KMS-11 (cell line): ENCODE measurements around the gene FREM1.

ENCODE experiments used
- H2AFZ ChIP-seq: fragments of 200-600 bp; sonication (generic); 2 replicates; pipeline ENCODE4 v1.6.1; 2016; ENCODE audit warnings: antibody characterized with exemption, mixed run types, low read depth
- H3K27ac ChIP-seq: fragments of 200-600 bp; sonication (generic); 2 replicates; pipeline ENCODE4 v1.6.1; 2016; ENCODE audit warnings: mild to moderate bottlenecking, mixed run types
- H3K27me3 ChIP-seq: fragments of 200-600 bp; sonication (generic); 2 replicates; pipeline ENCODE4 v1.6.1; 2017; ENCODE audit warnings: mild to moderate bottlenecking, low read depth, mixed run types, moderate library complexity; ENCODE audit not compliant: insufficient read depth
- H3K36me3 ChIP-seq: fragments of 200-600 bp; sonication (generic); 2 replicates; pipeline ENCODE4 v1.6.1; 2017; ENCODE audit warnings: mild to moderate bottlenecking, mixed run types; ENCODE audit not compliant: insufficient read depth
- H3K4me1 ChIP-seq: fragments of 200-600 bp; sonication (generic); 2 replicates; pipeline ENCODE4 v1.6.1; 2016; ENCODE audit warnings: mild to moderate bottlenecking, low read depth, mixed run types; ENCODE audit not compliant: poor library complexity, severe bottlenecking
- H3K4me2 ChIP-seq: fragments of 200-600 bp; sonication (generic); 2 replicates; pipeline ENCODE4 v1.7.0; 2016; ENCODE audit warnings: mild to moderate bottlenecking, mixed run types
- H3K4me3 ChIP-seq: fragments of 200-600 bp; sonication (generic); IDR thresholded peaks from 2 replicates; pipeline ENCODE4 v1.6.1; 2017; ENCODE audit warnings: low read depth, low read length, mixed read lengths; ENCODE audit not compliant: insufficient read depth
- H3K79me2 ChIP-seq: fragments of 200-600 bp; sonication (generic); 2 replicates; pipeline ENCODE4 v1.6.1; 2016; ENCODE audit warnings: low read depth, mixed run types; ENCODE audit not compliant: insufficient read depth
- H3K9ac ChIP-seq: fragments of 200-600 bp; sonication (generic); 2 replicates; pipeline ENCODE4 v1.6.1; 2016; ENCODE audit warnings: mild to moderate bottlenecking, mixed run types
- H4K20me1 ChIP-seq: fragments of 200-600 bp; sonication (generic); 2 replicates; pipeline ENCODE4 v1.6.1; 2016; ENCODE audit warnings: mild to moderate bottlenecking, mixed run types; ENCODE audit not compliant: insufficient read depth
- TF ChIP-seq, protein P1 (sequence below): fragments of 200-600 bp; sonication (generic); conservative IDR thresholded peaks from 2 replicates; pipeline ENCODE4 v1.6.1; 2017; ENCODE audit warnings: low read depth, mild to moderate bottlenecking, antibody characterized with exemption, low read length, moderate library complexity, mixed read lengths

Gene FREM1

GRCh38 chr9:14719231-14719923 is 190.9 kb downstream of the FREM1 start:
- Histone ChIP-seq H3K27me3 (no peaks in the 10 kb centered on the region), H3K4me2 (no peak overlapping the region), H2AFZ (no peak overlapping the region), H3K9ac (no peak overlapping the region), H3K4me1 (no peaks in the 10 kb centered on the region), H3K79me2 (no peaks in the 10 kb centered on the region), H3K27ac (no peak overlapping the region), H4K20me1 (no peaks in the 10 kb centered on the region), H3K36me3 (no peaks in the 10 kb centered on the region), H3K4me3 (no peak overlapping the region)
- TF ChIP-seq, protein P1, sequence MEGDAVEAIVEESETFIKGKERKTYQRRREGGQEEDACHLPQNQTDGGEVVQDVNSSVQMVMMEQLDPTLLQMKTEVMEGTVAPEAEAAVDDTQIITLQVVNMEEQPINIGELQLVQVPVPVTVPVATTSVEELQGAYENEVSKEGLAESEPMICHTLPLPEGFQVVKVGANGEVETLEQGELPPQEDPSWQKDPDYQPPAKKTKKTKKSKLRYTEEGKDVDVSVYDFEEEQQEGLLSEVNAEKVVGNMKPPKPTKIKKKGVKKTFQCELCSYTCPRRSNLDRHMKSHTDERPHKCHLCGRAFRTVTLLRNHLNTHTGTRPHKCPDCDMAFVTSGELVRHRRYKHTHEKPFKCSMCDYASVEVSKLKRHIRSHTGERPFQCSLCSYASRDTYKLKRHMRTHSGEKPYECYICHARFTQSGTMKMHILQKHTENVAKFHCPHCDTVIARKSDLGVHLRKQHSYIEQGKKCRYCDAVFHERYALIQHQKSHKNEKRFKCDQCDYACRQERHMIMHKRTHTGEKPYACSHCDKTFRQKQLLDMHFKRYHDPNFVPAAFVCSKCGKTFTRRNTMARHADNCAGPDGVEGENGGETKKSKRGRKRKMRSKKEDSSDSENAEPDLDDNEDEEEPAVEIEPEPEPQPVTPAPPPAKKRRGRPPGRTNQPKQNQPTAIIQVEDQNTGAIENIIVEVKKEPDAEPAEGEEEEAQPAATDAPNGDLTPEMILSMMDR: no peak

DNA sequence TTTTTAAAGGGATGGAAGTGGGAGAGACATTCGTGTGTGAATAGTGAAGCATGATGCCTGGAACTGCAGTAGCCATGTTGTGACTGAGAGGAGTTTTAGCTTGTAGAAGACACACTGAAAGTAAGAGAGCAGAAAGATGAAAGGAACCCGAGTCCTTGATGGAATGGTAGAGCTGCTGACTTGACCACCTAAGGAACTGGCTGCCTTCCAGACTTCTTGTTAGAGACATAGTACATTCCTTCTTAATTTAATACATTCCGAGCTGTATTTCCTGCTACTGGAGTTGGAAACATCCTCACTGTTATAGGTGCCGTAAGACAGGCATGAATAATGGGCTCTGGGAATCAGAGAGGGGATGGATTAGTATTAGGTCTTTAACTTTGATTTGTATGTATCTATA is 195.1 kb downstream of the FREM1 start:
- Histone ChIP-seq H3K4me2 (no peak overlapping the region), H3K79me2 (no peaks in the 10 kb centered on the region), H3K27me3 (no peaks in the 10 kb centered on the region), H4K20me1 (no peaks in the 10 kb centered on the region), H3K27ac (no peak overlapping the region), H3K4me3 (no peak overlapping the region), H3K36me3 (no peaks in the 10 kb centered on the region), H2AFZ (no peak overlapping the region), H3K4me1 (no peaks in the 10 kb centered on the region), H3K9ac (no peak overlapping the region)
- TF ChIP-seq, protein P1: no peak

DNA sequence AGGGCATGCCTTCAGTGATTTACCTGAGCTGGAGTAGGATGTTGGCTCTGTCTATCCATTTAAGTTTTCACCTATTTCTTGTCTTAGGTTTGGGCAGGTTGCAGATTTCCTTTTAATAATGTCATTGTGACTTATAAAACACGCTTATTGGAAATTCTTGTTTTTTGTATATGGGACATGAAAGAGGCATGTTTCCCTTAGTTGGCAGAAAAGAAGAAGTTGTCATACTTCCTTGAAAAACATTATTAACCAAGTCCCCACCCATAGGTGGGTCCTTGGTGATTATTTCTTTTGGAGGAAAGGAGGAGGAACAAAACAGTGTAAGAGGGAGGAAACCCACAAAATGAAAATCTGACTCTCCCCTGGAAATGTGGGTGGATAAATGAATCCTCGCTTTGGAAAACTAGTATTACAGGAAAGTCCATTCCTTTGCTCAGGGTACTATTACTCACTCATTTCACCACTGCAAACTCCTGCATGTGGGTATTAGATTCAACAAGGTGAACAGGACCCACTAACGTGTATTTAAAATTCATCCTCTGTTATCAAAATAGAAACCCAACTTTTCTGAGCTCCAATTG is 197.0 kb downstream of the FREM1 start:
- TF ChIP-seq, protein P1: no peak
- Histone ChIP-seq H3K79me2 (no peaks in the 10 kb centered on the region), H3K9ac (no peak overlapping the region), H3K4me3 (no peak overlapping the region), H2AFZ (no peak overlapping the region), H3K4me1 (no peaks in the 10 kb centered on the region), H3K27me3 (no peaks in the 10 kb centered on the region), H3K4me2 (no peak overlapping the region), H4K20me1 (no peaks in the 10 kb centered on the region), H3K27ac (no peak overlapping the region), H3K36me3 (no peaks in the 10 kb centered on the region)

DNA sequence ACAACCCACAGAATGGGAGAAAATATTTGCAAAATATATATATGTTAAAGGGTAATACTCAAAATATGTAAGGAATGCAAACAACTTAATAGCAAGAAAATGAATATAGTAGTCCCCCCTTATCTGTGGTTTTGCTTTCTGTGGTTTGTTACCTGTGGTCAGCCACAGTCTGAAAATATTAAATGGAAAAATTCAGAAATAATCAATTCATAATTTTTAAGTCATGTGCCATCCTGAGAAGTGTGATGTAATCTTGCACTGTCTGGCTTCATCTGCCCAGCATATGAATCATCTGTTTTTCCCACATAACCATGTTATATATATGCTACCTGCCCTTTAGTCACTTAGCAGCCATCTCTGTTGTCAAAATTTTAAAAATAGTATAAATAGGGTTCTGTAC is 199.4 kb downstream of the FREM1 start:
- H3K4me2 ChIP-seq: no peak overlapping the region
- H4K20me1 ChIP-seq: no peaks in the 10 kb centered on the region
- no peak overlapping the region for H3K4me3 ChIP-seq

More for the DNA sequence above, 199.4 kb downstream of the FREM1 start:
- no peaks in the 10 kb centered on the region for H3K27me3 ChIP-seq
- H2AFZ ChIP-seq: no peak overlapping the region
- no peak overlapping the region for H3K27ac ChIP-seq
- no peaks in the 10 kb centered on the region for H3K4me1 ChIP-seq
- no peak overlapping the region for H3K9ac ChIP-seq
- no peaks in the 10 kb centered on the region for H3K79me2 ChIP-seq
- no peaks in the 10 kb centered on the region for H3K36me3 ChIP-seq
- TF ChIP-seq, protein P1: no peak
